ENCODE data around the gene NKIRAS1. TPM values are rescaled to one million over a fixed set of nuclear protein-coding genes. Genes with fewer than 3 reads are reported as not detected.

Gene NKIRAS1
- total and polyA plus RNA-seq, 2 donors (not counting 1 experiment from before 2014, with no cell fraction given): 1.6 to 4.7 TPM

DNA sequence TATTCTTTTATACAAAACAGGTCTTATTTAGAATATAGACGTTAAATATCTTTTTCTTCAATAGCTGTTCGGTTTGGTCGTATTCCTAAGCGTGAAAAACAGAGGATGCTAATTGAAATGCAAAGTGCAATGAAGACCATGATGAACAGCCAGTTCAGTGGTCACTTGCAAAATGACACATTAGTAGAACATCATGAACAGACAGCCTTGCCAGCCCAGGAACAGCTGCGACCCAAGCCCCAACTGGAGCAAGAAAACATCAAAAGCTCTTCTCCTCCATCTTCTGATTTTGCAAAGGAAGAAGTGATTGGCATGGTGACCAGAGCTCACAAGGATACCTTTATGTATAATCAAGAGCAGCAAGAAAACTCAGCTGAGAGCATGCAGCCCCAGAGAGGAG lies 45.1 kb upstream of the NKIRAS1 start:
- Histone ChIP-seq H3K79me2 (ENCODE audit: control insufficient read depth, insufficient read depth, low read length) (peaks cover 27% of the 10 kb centered on the region), H3K36me3 (replicated peaks in 1 of 2; ENCODE audit: control extremely low read depth in 1 of 2, control insufficient read depth in 1 of 2, extremely low read depth in 1 of 2, insufficient read depth in 2 of 2, low read length in 1 of 2) (peaks cover 0 to 50% of the 10 kb centered on the region in 2 experiments), H3K27me3 (replicated peaks in 1 of 4; ENCODE audit: control extremely low read depth in 1 of 4, control insufficient read depth in 3 of 4, insufficient read depth in 4 of 4, low read length in 3 of 4) (no peaks in the 10 kb centered on the region), H3K4me2 (replicated peaks; ENCODE audit: low read depth, low read length, poor library complexity, severe bottlenecking) (no peak overlapping the region), H2AFZ (ENCODE audit: insufficient read depth, low read depth, low read length, poor library complexity, severe bottlenecking) (no peak overlapping the region), H3K9me3 (ENCODE audit: control extremely low read depth in 1 of 3, control insufficient read depth in 2 of 3, insufficient read depth in 1 of 3, low read length in 2 of 3) (no peaks in the 10 kb centered on the region), H3K4me3 (ENCODE audit: control extremely low read depth in 1 of 5, extremely low read depth in 1 of 5, insufficient read depth in 1 of 5, low read depth in 2 of 5, low read length in 4 of 5) (no peak overlapping the region), H3K9ac (ENCODE audit: low read length) (no peak overlapping the region), H3K27ac (ENCODE audit: low read length in 2 of 2) (no peak overlapping the region), H4K20me1 (ENCODE audit: control insufficient read depth, insufficient read depth, low read length, poor library complexity, severe bottlenecking) (peaks cover 65% of the 10 kb centered on the region), H3K4me1 (ENCODE audit: control insufficient read depth in 2 of 2, insufficient read depth in 2 of 2, low read length in 2 of 2) (no peaks in the 10 kb centered on the region)
- POLR2A ChIA-PET: no interaction called here
- Mint-ChIP-seq H3K4me3 (no peak overlapping the region), H3K27ac (no peak overlapping the region), H3K9me3 (ENCODE audit: insufficient read depth) (no peaks in the 10 kb centered on the region), H3K27me3 (no peaks in the 10 kb centered on the region), H3K4me1 (peaks cover 2% of the 10 kb centered on the region)
- 100% methylated on average over 4 of the region's 5 CpGs for WGBS (ENCODE audit: insufficient coverage)
- ATAC-seq (ENCODE audit: low read depth) (no peak), DNase-seq (no peak)
- intact Hi-C loops (cut with micrococcal nuclease): no loop called here
- no peak for TF ChIP-seq EZH2 (IDR thresholded peaks at IDR 0.05; ENCODE audit: borderline replicate concordance, insufficient read depth, low read depth, low read length, poor library complexity, severe bottlenecking)
- TF ChIP-seq, protein P1, sequence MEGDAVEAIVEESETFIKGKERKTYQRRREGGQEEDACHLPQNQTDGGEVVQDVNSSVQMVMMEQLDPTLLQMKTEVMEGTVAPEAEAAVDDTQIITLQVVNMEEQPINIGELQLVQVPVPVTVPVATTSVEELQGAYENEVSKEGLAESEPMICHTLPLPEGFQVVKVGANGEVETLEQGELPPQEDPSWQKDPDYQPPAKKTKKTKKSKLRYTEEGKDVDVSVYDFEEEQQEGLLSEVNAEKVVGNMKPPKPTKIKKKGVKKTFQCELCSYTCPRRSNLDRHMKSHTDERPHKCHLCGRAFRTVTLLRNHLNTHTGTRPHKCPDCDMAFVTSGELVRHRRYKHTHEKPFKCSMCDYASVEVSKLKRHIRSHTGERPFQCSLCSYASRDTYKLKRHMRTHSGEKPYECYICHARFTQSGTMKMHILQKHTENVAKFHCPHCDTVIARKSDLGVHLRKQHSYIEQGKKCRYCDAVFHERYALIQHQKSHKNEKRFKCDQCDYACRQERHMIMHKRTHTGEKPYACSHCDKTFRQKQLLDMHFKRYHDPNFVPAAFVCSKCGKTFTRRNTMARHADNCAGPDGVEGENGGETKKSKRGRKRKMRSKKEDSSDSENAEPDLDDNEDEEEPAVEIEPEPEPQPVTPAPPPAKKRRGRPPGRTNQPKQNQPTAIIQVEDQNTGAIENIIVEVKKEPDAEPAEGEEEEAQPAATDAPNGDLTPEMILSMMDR (IDR thresholded peaks at IDR 0.05): no peak
- CTCF ChIA-PET: interaction anchor here (0.7 to 1.0 kb wide), 2 partner anchors 8 to 73 kb away, joined by 4 read pairs; no protein-coding TSS in a partner anchor

DNA sequence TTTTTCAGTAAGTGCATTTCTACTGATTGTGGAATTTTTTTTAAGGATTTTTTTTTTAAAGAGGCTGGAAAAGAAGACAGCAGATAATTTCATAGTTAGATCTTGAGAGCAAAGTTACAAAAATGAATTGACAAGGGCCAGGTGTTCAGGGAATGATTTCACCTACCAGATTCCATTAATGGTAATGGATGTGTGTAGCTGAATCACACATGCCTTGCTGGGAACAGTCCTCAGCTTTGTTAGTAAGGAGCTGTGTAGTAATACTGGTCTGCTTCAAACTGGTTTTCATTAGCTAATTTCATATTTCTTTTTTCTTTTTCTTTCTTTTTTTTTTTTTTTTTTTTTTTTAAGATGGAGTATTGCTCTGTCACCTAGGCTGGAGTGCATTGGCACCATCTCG lies 44.3 kb upstream of the NKIRAS1 start:
- Histone ChIP-seq H3K4me2 (replicated peaks; ENCODE audit: low read depth, low read length, poor library complexity, severe bottlenecking) (no peak overlapping the region), H3K4me1 (ENCODE audit: control insufficient read depth in 2 of 2, insufficient read depth in 2 of 2, low read length in 2 of 2) (no peaks in the 10 kb centered on the region), H3K9ac (ENCODE audit: low read length) (no peak overlapping the region), H4K20me1 (ENCODE audit: control insufficient read depth, insufficient read depth, low read length, poor library complexity, severe bottlenecking) (peaks cover 68% of the 10 kb centered on the region), H3K4me3 (ENCODE audit: control extremely low read depth in 1 of 5, extremely low read depth in 1 of 5, insufficient read depth in 1 of 5, low read depth in 2 of 5, low read length in 4 of 5) (no peak overlapping the region), H3K27me3 (replicated peaks in 1 of 4; ENCODE audit: control extremely low read depth in 1 of 4, control insufficient read depth in 3 of 4, insufficient read depth in 4 of 4, low read length in 3 of 4) (no peaks in the 10 kb centered on the region), H3K9me3 (ENCODE audit: control extremely low read depth in 1 of 3, control insufficient read depth in 2 of 3, insufficient read depth in 1 of 3, low read length in 2 of 3) (no peaks in the 10 kb centered on the region), H3K27ac (ENCODE audit: low read length in 2 of 2) (no peak overlapping the region), H3K79me2 (ENCODE audit: control insufficient read depth, insufficient read depth, low read length) (peaks cover 33% of the 10 kb centered on the region), H3K36me3 (replicated peaks in 1 of 2; ENCODE audit: control extremely low read depth in 1 of 2, control insufficient read depth in 1 of 2, extremely low read depth in 1 of 2, insufficient read depth in 2 of 2, low read length in 1 of 2) (peaks cover 2 to 49% of the 10 kb centered on the region in 2 experiments), H2AFZ (ENCODE audit: insufficient read depth, low read depth, low read length, poor library complexity, severe bottlenecking) (no peak overlapping the region)
- intact Hi-C loops (cut with micrococcal nuclease): no loop called here
- peaks cover 6% of the 10 kb centered on the region for H3K4me1 Mint-ChIP-seq
- no peaks in the 10 kb centered on the region for H3K27me3 Mint-ChIP-seq
- no peak overlapping the region for H3K27ac Mint-ChIP-seq
- CTCF ChIA-PET: interaction anchor here (0.7 to 1.0 kb wide), 2 partner anchors 9 to 72 kb away, joined by 4 read pairs; no protein-coding TSS in a partner anchor
- H3K4me3 Mint-ChIP-seq: no peak overlapping the region
- 88% methylated on average over 1 of the region's 1 CpG for WGBS (ENCODE audit: insufficient coverage)
- POLR2A ChIA-PET: interaction anchor here (0.6 kb wide), 1 partner anchor 115 kb away, joined by 3 read pairs; no protein-coding TSS in a partner anchor
- no peak for ATAC-seq (ENCODE audit: low read depth)
- no peaks in the 10 kb centered on the region for H3K9me3 Mint-ChIP-seq (ENCODE audit: insufficient read depth)
- DNase-seq: no peak
- no peak for TF ChIP-seq EZH2 (IDR thresholded peaks at IDR 0.05; ENCODE audit: borderline replicate concordance, insufficient read depth, low read depth, low read length, poor library complexity, severe bottlenecking)
- TF ChIP-seq, protein P1 (IDR thresholded peaks at IDR 0.05): no peak

Data from B cell (primary cell).